NCI-H1092 (cell line): Measurements from ENCODE around the gene SULT1C3.

Source experiments
- DNase-seq: peaks from one replicate; lab custom pipeline; 2025; lab: John Stamatoyannopoulos, UW

SULT1C3 gene

DNA sequence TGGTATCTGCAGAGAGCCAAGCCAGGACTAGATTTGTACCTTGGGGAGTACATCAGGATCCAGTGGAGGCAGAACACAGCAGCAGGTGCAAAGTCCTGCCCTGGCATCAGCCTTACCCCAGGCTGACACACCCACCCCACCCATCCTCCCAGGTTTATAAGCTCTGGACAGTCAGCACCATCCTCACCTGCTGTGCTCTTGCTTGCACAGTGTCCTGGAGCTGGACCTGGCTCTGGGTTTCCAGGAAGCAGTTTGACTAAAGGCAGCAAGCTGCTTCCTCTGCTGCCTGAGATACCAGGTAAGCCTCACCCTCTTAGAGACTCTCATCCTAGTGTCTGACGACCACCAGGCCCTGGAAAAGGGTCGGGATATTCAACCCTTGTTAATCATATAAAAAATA lies at the start of gene SULT1C3:
Gene SULT1C3 (plus strand): TSS at position 183 of the 400 bp plus-strand sequence. CDS start 7,227 bp downstream, outside the sequence.
- DNase-seq = no peak

DNA sequence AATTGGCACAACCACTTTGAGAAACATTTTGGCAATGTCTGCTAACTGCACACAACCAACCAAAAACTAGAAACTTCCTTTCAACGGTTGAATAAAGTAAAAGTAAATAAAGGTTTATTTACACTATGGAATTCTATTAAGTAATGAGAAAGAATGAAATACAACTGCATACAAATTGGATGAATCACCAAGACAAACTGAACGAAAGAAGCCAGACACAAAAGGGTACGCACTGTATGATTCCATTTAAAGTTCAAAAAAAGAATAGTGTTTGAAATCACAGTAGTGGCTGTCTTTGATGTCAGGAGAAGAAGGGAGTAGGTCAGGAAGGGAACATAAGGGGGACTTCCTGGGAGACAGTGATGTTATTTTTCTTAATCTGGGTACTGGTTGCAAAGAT lies 46.5 kb upstream of the SULT1C3 start:
- DNase-seq = no peak

DNA sequence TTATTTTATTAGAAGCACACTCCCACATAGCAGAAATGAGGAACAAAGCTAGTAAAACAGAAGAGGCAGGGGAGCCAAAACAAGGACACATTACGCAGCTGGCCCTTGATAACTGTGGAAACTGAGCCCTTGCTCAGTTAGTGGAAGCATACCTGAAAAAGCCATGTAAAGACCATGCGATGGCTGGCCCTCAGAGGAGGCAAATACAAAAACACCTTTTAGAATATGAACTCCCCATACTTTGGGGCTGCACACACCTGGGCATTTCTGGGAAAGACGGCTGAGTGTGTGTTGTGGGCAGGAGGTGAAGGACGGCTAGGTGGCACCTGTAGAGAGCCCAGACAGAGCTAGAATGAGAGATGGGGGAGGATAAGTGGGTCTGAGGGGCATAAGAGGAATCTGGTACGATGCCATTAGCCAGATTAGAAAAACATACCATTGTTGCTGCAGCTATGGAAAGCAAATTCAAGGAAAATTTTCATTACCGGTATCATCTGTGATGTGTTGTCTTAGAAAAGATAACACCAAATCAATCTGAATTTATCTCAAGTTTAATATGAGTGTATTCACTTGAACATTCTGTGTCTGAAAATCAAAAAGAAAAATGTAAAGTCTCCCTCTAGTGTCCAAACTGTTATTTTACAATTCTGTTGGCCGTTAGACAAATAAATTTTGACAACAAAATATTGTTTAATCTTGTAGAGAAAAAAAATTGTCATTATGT lies 45.2 kb upstream of the SULT1C3 start:
- DNase-seq = no peak

DNA sequence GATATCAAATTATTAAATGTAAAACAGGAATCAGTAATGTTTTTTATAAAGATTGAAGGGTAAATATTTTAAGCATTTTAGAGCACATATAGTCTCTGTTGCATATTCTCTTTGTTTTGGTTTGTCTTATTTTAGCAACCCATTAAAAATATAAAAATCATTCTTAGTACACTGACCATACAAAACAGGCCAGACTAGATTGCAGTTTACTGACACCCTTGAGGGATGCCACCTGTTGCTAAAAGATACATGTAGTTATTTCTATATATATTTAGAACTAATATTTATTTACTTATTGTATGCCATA lies 44.7 kb upstream of the SULT1C3 start:
- no peak for DNase-seq

DNA sequence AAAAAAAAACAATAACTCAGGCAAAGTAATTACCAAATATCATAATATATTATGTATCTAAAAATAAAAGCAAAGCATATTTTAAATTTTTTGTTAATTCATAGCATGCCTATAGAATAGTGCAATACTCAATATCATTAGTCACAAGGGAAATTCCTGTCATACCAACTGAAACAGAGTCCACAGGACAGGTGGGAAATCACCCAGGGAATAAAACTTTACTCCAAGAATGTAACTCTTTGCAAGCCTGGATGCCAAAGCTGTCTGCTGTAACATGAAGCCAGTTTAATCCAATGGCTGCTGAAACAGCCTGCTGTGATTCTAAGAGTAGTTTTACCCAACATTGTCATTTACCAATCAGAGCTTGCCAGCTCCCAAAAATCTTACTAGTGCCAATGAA lies 40.0 kb upstream of the SULT1C3 start:
- DNase-seq = no peak

DNA sequence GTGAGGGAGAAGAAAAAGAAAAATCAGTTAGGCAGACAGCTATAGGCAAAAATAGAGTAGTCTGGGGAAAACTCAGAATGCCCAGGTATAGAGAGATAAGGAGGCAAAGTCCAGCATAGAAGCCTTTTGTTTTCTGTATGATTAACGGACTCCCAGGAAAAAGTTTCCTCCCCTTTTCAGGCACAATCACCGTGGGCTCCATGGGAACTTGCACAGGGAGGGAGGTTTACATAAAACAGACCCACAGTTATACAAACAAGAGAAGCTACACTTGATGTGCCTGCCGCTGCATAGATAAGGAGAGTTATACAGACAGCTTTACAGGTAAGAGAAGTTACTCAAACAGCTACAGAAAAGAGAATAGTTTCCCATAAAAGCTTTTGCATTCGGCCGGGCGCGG lies 39.2 kb upstream of the SULT1C3 start:
- DNase-seq = no peak

DNA sequence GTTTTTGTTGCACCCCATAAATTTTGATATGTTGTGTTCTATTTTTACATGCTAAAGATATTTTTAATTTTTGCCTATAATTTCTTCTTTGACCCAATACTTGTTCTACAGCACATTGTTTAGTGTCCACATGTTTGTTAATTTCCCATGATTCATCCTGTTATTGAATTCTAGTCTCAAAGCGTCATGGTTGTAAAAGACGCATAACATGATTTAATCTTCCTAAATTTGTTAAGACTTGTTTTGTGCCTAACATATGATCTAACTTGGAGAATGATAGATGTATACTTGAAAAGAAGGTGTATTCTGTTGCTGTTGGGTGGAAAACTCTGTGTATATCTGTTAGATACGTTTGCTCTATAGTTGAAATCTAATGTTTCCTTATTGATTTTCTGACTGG lies 27.1 kb upstream of the SULT1C3 start:
- no peak for DNase-seq

DNA sequence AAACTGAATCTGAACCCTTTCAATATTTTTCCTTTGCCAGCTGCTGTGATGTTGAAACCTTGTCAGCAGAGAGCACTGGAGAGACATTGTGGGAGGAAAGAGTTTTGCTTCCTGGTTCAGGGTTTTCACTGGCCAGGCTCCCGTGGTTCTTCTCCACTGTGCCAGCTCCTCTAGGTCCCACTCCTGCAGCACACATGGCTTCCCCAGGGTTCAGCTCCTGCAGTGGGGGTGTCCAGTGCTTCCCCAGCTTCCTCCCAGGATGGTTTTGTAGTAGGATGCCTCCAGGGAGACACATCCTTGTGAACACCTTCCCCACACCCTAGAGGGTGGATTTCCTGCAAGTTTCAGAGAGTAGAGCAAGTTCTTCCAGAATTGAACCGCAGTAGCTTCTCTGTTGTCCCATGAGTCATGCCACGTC lies 24.0 kb upstream of the SULT1C3 start:
- peak; percentile 0 for DNase-seq

DNA sequence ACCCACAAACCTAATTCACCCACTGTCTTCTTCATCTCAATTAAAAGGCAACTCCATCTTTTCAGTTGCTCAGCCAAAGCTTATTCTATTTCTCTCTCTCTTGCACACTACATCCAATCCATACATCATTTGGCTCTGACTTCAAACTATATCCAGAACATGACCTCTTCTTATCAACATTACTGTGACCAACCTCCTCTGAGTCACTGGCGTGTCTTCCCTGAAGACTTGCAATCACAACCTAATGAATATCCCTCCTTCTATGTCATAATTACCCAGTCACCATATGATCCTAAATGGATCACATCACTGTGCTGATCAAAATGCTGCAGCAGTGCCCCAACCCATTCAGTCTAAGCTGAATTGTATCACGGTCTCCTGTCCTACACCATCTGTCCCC lies 22.6 kb upstream of the SULT1C3 start:
- no peak for DNase-seq

DNA sequence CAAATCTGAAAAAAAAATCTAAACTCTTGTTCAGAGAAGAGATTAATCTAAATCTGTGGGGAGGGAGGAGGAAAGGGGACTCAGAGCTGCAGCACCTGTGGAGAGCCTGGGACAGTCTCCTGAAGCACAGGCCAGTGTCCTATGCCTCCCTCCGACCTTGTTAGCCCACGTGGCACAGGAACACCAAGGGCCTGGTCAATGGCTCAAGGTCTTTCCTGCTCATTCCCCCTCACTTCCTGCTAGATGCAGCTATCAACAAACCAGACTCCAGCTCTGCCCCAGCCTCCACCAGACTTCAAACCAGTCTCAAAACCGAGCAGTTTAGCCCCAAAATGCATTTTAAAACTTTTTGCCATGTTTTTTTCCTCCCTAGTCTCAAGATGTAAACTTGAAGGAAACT lies 20.1 kb upstream of the SULT1C3 start:
- DNase-seq = no peak

DNA sequence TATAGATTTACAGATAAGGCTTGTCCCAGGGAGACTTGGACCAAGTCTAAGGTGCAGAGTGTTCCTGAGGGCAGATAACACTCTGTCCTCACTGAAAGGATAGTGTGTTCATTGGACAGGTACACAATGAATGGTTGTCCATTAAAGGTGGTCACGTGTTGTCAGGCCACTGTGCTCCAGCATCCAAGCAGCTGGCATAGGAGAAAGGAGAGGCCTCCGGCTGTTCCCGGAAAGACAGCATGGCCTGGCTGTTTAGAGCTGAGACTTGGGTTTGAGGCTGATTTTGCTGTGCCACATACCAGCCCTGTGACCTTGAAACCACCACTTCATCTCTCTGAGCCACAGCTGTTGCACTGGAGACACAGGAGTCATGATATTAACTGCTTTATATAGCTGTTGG lies 19.6 kb upstream of the SULT1C3 start:
- no peak for DNase-seq

DNA sequence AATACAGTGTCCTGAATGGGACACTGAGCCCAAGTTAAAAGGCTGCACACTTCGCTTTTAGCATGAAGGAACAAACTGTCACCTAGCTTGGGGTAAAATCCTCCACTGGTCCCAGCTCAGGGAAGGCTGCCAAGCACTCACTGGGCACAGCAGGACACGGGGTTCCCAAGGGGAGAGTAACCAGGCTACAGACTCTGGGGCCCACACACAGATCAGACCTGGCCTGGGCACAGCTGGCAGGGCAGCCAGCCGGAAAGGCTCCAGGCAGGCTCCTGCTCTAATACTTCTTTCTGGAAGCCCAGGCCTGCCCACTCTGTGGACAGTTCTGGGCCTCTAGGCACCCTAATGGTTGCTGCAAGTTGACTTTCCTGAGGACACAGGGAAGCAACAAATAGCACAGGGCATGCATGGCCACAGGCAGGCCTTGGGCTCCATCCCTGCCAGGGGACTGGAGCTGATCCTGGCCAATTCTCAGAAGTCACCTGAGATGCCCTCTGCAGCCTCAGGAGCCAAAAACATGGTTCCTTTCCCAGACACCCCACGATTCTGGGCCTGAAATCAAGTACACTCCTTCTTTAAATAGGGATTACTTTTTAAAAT lies 18.7 kb upstream of the SULT1C3 start:
- DNase-seq = peak; percentile 1

DNA sequence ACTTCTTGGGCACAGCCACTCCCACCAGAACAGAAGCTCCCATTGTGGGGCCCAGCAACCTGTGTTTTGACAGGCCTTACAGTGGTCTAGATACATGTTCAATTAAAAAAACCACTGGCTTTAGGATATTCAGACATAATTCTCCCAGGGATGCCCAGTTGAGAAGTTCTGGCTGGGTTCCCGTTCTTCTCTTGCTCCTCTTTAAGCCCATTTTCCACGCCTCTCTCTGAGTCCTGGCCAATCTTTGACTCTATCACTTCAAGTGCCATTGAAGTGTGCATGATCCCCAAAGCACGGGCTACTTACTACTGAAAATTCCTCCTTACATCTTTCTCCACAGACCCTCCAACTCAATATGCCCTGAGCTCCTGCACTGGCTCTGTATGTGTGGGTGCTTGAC lies 17.5 kb upstream of the SULT1C3 start:
- DNase-seq = no peak

DNA sequence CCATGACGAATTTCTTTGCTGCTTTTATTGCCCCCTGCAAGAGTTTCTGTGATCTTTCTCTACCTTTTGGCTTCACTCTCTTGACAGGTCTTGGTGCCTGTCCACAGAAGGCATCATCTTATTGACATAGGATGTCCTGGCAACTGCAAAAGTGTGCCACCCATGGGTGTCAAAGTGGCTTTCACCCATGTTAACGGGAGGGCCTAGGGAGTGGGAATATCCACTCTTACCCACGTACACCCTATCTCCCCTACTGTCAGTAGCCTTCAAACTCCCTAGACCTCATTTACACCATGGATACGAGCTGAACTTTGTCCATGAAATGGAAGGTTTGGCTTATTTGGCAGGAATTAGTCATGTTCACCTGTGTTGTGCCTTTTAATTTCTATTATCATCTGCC lies 16.2 kb upstream of the SULT1C3 start:
- DNase-seq = no peak

DNA sequence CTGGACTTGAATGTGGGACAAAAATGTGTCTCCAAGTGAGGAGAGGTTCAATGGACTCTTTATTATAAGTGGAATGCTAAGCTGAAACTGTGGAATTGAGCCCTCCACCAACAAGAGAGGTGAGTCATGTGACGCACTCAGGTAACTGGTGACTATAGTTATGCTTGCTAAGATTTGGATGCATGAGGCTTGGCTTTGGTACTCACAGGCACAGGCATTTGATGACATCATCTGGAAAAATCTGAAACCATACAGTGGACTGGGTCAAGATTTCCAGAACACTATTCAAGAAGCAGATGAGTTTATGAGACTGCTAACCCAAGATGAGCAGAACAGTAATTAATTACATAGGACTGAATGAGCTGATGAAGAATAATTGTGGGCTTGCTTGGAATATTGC lies 15.7 kb upstream of the SULT1C3 start:
- DNase-seq = no peak

DNA sequence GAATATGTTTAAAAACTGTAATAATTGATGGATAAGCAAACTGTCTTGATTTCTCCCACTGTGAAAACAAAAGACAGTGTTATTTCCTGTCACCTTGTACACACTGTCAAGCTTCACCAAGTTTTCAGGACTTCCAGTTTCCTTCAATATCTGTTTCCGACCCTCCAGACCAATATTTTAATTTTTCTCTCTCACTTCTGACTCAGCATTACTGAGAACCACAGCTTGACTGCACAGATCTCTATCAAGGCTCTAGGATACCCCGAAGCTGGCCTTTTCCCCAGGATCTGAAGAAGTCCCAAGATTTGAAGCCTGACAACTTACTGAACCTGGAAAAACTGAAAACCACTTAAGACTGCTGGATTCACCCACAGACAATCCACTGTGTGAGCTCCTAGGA lies 13.2 kb upstream of the SULT1C3 start:
- DNase-seq = no peak

DNA sequence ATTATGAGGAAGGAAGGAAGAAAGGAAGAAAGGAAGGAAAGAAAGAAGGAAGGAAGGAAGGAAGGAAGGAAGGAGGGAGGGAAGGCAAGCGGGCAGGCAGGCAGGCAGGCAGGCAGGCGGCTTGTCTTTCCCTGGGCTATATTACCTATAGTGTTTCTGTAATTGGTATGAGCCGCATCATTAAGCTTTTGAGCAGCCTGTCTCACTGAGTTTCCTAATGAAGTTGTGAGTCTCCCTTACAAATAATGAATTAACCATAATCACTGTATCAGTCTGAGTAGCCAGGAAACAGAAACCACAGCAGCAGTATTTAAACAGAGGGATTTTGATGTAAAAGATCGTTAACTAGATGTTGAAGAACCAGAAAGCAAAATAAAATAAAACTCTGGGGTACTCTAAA lies 11.8 kb upstream of the SULT1C3 start:
- no peak for DNase-seq

DNA sequence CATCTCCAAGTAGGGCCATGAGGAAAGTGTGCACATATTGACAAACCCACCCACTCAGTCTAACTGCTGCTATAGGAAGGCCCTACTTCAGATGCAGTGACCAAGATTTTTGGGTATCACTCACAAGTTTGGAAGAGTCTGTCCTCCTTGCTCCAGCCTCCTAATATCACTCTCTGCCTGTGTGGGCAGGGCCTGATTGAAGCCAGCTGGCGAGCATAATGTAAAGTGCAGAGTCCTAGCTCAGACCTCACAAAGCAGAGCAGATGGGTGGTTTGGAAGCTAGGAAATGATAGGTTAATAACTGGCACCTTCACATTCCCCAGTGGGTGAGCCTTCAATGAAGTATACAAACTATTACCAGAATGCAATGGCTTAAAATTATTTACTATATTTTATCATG lies 11.2 kb upstream of the SULT1C3 start:
- DNase-seq = no peak

DNA sequence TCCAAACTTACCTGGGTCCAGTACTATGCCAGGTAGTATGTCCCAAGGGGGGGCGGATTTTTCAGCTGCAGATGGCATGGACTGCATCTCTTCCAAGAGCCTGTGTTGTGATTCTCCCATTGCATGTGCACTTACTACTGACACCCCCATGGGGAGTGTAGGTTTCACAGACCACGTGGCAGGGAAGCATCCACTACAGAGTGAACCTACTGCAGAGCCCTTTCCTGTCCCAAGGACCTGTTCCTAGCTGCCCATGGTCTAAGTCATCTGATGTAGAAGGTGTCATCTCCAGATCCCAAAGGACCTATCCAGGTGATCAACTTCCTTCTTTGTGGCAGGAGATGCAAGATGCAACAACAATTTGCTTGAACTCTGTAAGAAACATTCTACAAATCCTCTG lies 9.9 kb upstream of the SULT1C3 start:
- DNase-seq = no peak

DNA sequence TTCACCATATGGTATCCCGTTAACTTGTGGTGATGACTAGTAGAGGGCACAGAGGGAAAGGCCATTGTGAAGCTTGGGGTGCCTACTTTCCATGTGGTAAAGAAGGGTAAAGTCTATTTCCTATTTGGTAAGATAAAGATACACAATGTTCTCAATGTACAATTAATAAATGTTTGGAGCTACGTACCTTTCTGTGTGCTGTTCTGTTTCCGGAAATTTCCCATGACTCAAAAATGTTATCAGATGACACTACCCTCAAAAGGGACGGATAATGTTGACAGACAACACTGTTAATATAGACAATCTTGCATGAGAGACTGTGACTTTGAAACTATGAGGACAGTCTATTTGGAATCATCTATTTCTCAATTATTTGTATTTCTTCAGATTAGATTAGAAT lies 4.2 kb upstream of the SULT1C3 start:
- no peak for DNase-seq

DNA sequence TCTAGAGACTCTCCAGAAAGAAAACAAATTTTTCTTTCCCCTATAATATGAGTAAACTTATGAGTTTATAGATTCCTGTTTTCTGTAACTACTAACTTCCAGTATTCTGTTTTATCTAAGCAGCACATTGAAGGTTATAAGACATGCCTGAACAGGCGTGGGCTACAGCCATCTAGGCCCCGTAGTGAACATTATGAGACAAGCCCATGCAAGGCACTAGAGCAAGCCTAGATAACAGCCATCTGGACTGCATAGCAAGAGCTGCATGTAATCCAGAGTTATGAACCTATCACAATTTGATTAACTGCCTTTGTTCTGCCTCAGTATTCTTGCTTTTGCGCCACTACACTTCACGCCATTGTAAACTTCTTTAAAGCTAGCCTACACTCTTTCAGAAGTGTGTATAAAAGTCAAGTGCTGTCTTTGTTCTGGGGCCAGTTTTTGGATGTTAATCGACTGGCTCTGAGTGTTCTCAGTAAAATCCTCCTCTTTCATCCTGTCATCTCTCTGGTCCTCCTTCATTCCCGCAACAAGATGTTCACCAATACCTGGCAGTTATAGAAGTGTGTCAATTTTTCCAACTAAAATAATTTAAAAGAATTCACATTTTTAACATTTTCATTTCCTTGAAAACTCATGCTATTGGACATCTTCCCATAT lies 3.0 kb upstream of the SULT1C3 start:
- no peak for DNase-seq

DNA sequence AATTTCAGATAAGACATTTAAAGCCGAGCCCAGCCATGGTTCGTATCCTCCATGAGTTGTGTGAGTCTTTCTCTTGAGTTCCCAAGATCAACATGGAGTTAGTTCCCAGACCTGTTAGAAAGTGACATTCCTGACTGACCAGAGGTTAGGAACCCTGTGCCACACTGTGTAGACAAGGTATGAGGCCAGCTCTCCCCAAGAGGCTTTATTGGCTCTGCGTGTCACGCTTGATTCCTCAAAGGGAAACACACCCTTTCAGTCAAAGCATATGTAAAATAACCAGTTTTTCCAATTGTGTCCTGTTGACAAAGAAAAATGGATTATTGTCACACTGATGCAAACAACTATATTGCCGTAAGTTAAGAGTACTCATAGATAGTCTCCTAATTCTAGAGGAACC lies 1.2 kb downstream of the SULT1C3 start:
- DNase-seq = no peak

DNA sequence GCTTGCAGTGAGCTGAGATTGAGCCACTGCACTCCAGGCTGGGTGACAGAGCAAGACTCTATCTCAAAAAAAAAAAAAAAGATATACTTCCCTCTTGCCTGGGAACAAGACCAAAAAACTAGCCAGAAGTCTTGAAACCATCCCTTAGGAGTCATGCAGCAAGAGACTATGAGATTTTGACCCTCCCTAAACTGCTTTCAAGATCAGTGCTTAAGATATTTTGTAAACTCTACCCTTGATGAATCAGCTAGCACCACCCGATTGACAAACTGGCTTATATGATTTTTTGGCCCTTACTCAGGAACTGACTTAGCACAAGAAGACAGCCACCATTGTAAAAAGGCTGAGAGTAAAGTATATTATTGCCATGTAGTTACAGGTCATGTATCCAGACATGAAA lies 3.8 kb downstream of the SULT1C3 start:
- DNase-seq = no peak
